Hepatocyte (in vitro differentiated cells): Measurements from ENCODE around the gene HOXD3. TPM values are rescaled to one million over a fixed set of nuclear protein-coding genes. Genes with fewer than 3 reads are reported as not detected.

Experiments used
- DNase-seq: peaks from one replicate; pipeline ENCODE4 v3.0.0-alpha.2; 2016; ENCODE audit warnings: low spot score
- H2AFZ ChIP-seq: fragments of 200-600 bp; sonication (generic); 2 replicates; pipeline ENCODE4 v1.6.0; 2016; ENCODE audit warnings: antibody characterized with exemption, mild to moderate bottlenecking
- H3K27ac ChIP-seq: fragments of 200-600 bp; sonication (generic); 2 replicates; pipeline ENCODE4 v1.5.1; 2016; ENCODE audit warnings: mild to moderate bottlenecking
- H3K27me3 ChIP-seq: fragments of 200-600 bp; sonication (generic); 2 replicates; pipeline ENCODE4 v1.6.1; 2016
- H3K36me3 ChIP-seq: fragments of 200-600 bp; sonication (generic); replicated peaks from 2 replicates; pipeline ENCODE4 v1.5.1; 2016; ENCODE audit warnings: low read depth; ENCODE audit not compliant: insufficient read depth
- H3K4me1 ChIP-seq: fragments of 200-600 bp; sonication (generic); 2 replicates; pipeline ENCODE4 v1.5.1; 2016; ENCODE audit warnings: mild to moderate bottlenecking, moderate library complexity; ENCODE audit not compliant: insufficient read depth
- H3K4me2 ChIP-seq: fragments of 200-600 bp; sonication (generic); 2 replicates; pipeline ENCODE4 v1.6.0; 2016
- H3K4me3 ChIP-seq: fragments of 200-600 bp; sonication (generic); 2 replicates; pipeline ENCODE4 v1.5.1; 2016; ENCODE audit warnings: mild to moderate bottlenecking
- H3K79me2 ChIP-seq: fragments of 200-600 bp; sonication (generic); 2 replicates; pipeline ENCODE4 v1.6.0; 2017; ENCODE audit warnings: mild to moderate bottlenecking
- H3K9me2 ChIP-seq: fragments of 200-600 bp; sonication (generic); replicated peaks from 2 replicates; pipeline ENCODE4 v1.6.0; 2017; ENCODE audit warnings: mild to moderate bottlenecking; ENCODE audit not compliant: insufficient read depth
- H3K9me3 ChIP-seq: fragments of 200-600 bp; sonication (generic); 2 replicates; pipeline ENCODE4 v1.5.1; 2016; ENCODE audit warnings: low read depth, mild to moderate bottlenecking
- H4K20me1 ChIP-seq: fragments of 200-600 bp; sonication (generic); 2 replicates; pipeline ENCODE4 v1.6.0; 2016; ENCODE audit warnings: mild to moderate bottlenecking; ENCODE audit not compliant: insufficient read depth, poor library complexity, severe bottlenecking
- EZH2 ChIP-seq: fragments of 200-600 bp; sonication (generic); IDR thresholded peaks from 2 replicates; pipeline ENCODE4 v1.6.1; 2016; ENCODE audit warnings: antibody characterized with exemption, mild to moderate bottlenecking, borderline replicate concordance
- EZH2phosphoT487 ChIP-seq: fragments of 200-600 bp; sonication (generic); IDR thresholded peaks from one replicate; pipeline ENCODE4 v1.6.1; 2018; ENCODE audit warnings: antibody characterized with exemption, mild to moderate bottlenecking, low read depth, moderate library complexity; ENCODE audit not compliant: unreplicated experiment, severe bottlenecking
- WGBS: methylation state at CpG from one replicate; pipeline ENCODE4 v1.1.6; 2016; ENCODE audit warnings: low lambda C conversion rate; ENCODE audit errors: missing lambda C conversion rate; 5-methylcytosine and 5-hydroxymethylcytosine counted together
- polyA plus RNA-seq: library from polyadenylated mRNA; unstranded; fragments of >200 nt; fragmentation: Nextera tagmentation; extraction: Ambion mirVana; gene quantifications from 2 replicates; pipeline ENCODE4 v1.2.1, GENCODE V29; 2016
- total RNA-seq: library from RNA; depleted of rRNA; stranded (reverse); fragments of >200 nt; gene quantifications from 2 replicates; pipeline ENCODE4 v1.2.3, GENCODE V29; 2014
- TF ChIP-seq, protein P1 (sequence below): fragments of 200-600 bp; sonication (generic); IDR thresholded peaks from 2 replicates; pipeline ENCODE4 v1.5.1; 2016; ENCODE audit warnings: antibody characterized with exemption, mild to moderate bottlenecking; ENCODE audit not compliant: poor library complexity

The HOXD3 gene
- total and polyA plus RNA-seq, 2 experiments from 2014 or later = 0.13 TPM; not detected in 1

DNA sequence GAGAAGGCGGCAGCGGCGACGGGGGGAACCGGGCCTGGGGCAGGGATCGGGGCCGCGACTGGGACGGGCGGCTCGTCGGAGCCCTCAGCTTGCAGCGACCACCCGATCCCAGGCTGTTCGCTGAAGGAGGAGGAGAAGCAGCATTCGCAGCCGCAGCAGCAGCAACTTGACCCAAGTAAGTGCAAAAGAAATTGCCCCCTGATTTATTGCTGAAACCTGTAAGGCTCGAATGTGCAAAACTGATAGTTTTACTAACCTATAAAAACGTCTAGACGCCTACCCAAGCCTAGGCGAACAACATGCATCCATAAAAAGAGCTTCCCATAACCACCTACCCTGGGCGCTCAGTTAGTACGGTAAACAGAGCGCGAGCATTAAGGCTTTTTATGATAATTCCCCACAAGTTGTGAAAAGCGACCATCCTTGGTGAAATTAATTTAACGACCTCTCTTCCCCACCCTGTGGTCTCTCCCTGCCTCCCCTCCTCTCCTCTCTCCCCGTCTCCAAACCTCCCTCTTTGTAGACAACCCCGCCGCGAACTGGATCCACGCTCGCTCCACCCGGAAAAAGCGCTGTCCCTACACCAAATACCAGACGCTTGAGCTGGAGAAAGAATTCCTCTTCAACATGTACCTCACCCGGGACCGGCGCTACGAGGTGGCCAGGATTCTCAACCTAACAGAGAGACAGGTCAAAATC is 33.5 kb upstream of the HOXD3 start:
- Histone ChIP-seq H3K27ac (no peak overlapping the region), H3K79me2 (no peaks in the 10 kb centered on the region), H2AFZ (no peak overlapping the region), H3K27me3 (peaks cover 96% of the 10 kb centered on the region), H3K4me2 (peak overlapping the region; percentile 89), H3K9me2 (no peaks in the 10 kb centered on the region), H3K36me3 (no peaks in the 10 kb centered on the region), H3K4me1 (peaks cover 14% of the 10 kb centered on the region), H3K4me3 (no peak overlapping the region), H3K9me3 (no peaks in the 10 kb centered on the region), H4K20me1 (peaks cover 26% of the 10 kb centered on the region)
- 22% methylated on average over 38 of the region's 40 CpGs for WGBS
- no peak for TF ChIP-seq EZH2phosphoT487
- TF ChIP-seq EZH2 = peak; percentile 83
- no peak for DNase-seq

DNA sequence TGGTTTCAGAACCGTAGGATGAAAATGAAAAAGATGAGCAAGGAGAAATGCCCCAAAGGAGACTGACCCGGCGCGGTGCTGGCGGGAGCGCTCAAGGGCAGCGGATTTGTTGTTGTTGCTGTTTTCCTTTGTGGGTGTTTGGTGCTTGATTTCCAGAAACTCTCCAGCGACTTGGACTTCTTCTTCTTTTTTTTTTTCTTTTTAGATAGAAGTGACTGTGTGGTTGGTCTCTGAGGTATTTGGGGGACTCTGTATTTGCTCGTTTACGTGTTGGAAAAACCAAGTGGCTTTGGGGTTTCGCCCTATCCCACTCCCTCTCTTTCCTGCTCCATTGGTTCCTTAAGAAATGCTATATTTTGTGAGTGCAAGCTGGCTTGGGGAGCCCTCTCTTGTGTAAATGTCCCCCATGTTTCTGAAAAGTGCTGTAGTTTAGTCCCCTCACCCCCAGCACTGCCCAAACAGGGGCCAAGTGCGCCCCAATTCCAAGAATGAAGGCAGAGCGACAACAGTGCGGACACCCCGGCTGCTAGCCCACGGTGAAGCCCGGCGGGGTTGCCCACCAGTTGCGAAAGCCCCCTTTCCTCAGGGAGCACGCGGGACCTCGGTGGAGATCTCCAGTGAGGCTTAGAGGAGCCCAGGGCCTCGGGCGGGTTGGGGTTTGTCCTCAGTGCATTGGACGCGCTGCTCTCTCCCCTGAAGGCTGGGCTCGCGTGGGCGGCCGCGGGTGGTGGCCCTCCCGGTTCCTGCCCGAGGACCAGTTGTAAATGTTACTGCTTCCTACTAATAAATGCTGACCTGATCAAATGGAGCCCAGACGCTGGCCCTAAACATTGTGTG is 32.8 kb upstream of the HOXD3 start:
- H3K27ac ChIP-seq = no peak overlapping the region
- H3K27me3 ChIP-seq = peaks cover 97% of the 10 kb centered on the region
- no peak for DNase-seq
- H3K9me2 ChIP-seq = no peaks in the 10 kb centered on the region
- H3K79me2 ChIP-seq = no peaks in the 10 kb centered on the region
- H2AFZ ChIP-seq = no peak overlapping the region
- H3K4me1 ChIP-seq = peaks cover 21% of the 10 kb centered on the region
- no peaks in the 10 kb centered on the region for H3K36me3 ChIP-seq
- 40% methylated on average over 34 of the region's 34 CpGs for WGBS
- peaks cover 24% of the 10 kb centered on the region for H4K20me1 ChIP-seq
- H3K4me3 ChIP-seq = no peak overlapping the region
- no peaks in the 10 kb centered on the region for H3K9me3 ChIP-seq
- TF ChIP-seq EZH2 = peak; percentile 6
- TF ChIP-seq, protein P1, sequence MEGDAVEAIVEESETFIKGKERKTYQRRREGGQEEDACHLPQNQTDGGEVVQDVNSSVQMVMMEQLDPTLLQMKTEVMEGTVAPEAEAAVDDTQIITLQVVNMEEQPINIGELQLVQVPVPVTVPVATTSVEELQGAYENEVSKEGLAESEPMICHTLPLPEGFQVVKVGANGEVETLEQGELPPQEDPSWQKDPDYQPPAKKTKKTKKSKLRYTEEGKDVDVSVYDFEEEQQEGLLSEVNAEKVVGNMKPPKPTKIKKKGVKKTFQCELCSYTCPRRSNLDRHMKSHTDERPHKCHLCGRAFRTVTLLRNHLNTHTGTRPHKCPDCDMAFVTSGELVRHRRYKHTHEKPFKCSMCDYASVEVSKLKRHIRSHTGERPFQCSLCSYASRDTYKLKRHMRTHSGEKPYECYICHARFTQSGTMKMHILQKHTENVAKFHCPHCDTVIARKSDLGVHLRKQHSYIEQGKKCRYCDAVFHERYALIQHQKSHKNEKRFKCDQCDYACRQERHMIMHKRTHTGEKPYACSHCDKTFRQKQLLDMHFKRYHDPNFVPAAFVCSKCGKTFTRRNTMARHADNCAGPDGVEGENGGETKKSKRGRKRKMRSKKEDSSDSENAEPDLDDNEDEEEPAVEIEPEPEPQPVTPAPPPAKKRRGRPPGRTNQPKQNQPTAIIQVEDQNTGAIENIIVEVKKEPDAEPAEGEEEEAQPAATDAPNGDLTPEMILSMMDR = no peak
- TF ChIP-seq EZH2phosphoT487 = no peak
- peak overlapping the region; percentile 89 for H3K4me2 ChIP-seq

DNA sequence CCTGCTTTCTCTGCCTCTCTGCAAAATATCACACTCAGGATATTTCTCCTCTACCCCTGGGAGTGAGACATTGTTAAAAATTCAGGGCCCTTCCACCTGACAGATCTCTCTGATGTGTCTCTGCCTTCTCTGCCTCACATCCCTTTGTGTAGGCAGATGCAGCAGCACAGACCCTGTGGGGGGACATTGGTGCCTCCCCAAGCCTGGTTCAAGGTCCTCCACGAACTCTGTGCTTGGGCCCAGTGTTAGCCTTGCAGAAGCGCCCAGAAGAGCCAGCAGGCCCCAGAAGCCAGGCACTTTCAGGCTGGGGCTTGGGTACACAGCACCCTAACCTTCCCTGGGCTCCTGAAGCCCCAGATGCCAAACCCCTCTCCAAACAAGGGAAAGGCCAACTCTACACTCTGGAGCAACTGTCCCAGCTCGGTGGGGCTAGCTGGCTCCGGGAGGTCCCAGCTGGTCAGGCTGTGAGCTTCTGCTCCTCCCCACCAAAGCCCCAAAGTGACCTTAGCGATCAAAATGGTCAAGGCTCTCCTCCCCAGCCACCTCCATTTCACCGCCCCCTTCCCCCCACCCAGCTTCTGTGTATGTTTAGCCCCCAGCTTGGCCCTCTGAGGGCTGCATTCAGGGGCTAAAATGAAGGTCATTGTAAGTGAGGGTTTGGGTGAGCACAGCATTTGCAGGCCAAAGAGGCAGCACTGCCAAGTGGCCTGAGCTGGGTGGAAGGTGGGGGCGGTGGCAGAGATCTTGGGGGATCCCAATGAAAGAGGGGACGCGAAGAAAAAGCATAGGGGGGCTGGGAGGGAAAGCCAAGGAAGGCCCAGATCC is 31.9 kb upstream of the HOXD3 start:
- WGBS = 55% methylated on average over 7 of the region's 9 CpGs
- H3K4me2 ChIP-seq = no peak overlapping the region
- no peaks in the 10 kb centered on the region for H3K36me3 ChIP-seq
- DNase-seq = no peak
- H3K9me3 ChIP-seq = no peaks in the 10 kb centered on the region
- H3K4me3 ChIP-seq = no peak overlapping the region
- no peaks in the 10 kb centered on the region for H3K9me2 ChIP-seq
- H3K27me3 ChIP-seq = peaks cover 91% of the 10 kb centered on the region
- H4K20me1 ChIP-seq = peaks cover 19% of the 10 kb centered on the region
- no peaks in the 10 kb centered on the region for H3K79me2 ChIP-seq
- H3K4me1 ChIP-seq = peaks cover 26% of the 10 kb centered on the region
- no peak overlapping the region for H2AFZ ChIP-seq
- H3K27ac ChIP-seq = no peak overlapping the region
- TF ChIP-seq EZH2 = no peak
- TF ChIP-seq, protein P1 = no peak
- TF ChIP-seq EZH2phosphoT487 = no peak
